ENCODE results near the gene CASP14.
"Not testable (repeated sequence)": the region's sequence is repeated elsewhere in the genome, so short reads cannot be mapped to it uniquely, and the experiment has no call there.

CASP14 gene

GRCh38 chr19:15048885-15049541, at the start of gene CASP14:
TSS of gene CASP14 (plus strand) at chr19:15049480. CDS start at chr19:15052252, 2,772 bp downstream.
- DNase-seq (ENCODE audit: low spot score): no peak

- no peak for DNase-seq (ENCODE audit: low spot score)
Measured at GRCh38 chr19:15008308-15008707, 41.0 kb upstream of the CASP14 start.

- DNase-seq (ENCODE audit: low spot score): no peak
Measured at GRCh38 chr19:15010501-15011300, 38.6 kb upstream of the CASP14 start.

DNA sequence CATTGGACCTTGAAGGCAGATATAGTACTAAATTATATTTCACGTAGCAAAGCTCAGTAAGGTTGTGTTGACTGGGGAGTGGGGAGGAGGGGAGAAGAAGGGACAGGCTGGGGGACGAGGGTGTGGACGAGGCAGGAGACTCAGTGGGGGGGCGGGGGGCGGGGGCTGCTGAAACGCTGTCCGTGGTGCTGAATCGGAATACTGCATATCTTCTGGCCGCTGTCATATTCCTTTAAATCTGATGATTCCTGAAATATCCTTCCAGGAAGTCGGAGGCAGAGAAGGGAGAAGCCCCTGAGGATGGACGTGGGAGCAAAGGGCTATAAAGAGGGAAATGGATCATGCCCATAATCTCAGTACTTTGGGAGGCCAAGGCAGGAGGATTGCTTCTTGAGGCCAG, 34.7 kb upstream of the CASP14 start:
- DNase-seq (ENCODE audit: low spot score): no peak

DNA sequence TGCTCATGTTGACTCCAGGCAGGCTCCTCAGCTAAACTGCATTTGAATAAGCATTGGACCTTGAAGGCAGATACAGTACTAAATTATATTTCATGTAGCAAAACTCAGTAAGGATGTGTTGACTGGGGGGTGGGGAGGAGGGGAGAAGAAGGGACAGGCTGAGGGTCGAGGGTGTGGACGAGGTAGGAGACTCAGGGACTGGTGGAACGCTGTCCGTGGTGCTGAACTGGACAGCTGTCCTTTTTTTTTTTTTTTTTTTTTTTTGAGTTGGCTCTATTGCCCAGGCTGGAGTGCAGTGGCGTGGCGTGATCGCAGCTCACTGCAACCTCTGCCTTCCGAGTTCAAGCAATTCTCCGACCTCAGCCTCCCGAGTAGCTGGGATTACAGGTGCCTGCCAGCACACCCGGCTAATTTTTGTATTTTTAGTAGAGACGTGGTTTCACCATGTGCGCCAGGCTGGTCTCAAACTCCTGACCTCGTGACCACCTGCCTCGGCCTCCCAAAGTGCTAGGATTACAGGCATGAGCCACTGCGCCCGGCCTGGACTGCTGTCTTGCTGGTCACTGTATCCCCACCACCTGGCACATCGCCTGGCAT, 33.2 kb upstream of the CASP14 start:
- DNase-seq (ENCODE audit: low spot score): no peak

DNA sequence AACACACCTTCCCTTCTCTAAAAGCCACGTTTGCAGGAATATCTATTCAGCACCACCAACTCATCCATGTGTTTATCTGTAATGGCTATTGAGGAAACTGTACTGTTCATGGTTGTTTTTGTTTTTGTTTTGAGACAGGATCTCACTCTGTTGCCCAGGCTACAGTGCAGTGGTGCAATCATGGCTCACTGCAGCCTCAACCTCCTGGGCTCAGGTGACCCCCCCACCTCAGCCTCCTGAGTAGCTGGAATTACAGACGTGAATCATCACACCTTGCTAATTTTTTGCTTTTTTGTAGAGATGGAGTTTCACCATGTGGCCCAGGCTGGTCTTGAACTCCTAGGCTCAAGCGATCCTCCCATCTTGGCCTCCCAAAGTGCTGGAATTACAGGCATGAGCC, 30.4 kb upstream of the CASP14 start:
- DNase-seq (ENCODE audit: low spot score): not testable (repeated sequence)

DNA sequence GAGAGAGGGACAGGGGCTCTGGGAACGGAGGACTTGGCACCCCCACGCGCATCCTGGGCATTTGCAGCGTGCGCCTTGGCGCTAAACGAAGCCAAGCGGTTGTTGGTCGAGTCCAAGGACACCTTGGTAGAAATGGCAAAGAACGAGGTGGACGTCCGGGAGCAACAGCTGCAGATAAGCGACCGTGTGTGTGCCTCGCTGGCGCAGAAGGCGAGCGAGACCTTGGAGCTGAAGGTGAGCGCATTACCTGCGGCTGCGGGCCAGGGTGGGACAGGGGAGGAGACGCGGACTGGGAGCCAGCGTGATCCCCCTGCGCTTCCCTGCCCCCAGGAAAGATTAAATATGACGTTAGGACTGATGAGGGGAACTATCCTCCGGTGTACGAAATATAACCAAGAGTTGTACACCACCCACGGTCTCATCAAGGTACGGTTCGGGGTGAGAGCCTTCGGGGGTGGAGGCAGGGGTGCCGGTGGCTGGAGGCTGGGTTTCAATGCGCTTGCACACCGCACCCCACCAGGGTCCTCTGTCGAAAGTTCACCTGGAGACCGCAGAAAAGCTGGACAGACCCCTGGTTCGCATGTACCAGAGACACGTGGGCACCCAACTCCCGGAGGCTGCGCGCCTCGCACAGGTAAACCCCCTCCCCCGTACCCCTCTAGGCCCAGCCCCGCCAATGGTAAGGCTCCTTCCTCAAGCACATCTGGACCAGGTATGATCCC, 27.8 kb upstream of the CASP14 start:
- no peak for DNase-seq (ENCODE audit: low spot score)

GRCh38 chr19:15022752-15023151, 26.5 kb upstream of the CASP14 start:
- DNase-seq (ENCODE audit: low spot score): no peak

DNA sequence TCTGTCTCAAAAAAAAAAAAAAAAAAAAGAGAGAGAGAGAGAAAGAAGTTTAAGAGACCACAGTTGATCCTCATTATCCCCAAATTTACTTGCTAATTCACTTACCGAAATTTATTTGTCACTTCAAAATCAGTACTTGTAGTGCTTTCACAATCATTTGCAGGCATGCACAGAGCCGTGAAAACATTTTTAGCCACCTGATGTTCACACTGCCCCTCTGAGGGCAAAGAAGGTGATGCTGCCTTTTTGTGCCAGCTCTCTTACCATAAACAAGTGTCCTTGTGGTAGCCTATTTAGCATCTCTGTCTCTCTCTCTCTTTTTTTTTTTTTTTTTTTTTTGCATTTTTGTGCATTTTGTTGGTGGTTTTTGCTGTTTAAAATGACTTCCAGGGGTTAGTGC, 24.1 kb upstream of the CASP14 start:
- DNase-seq (ENCODE audit: low spot score): no peak

GRCh38 chr19:15028490-15028889, 20.8 kb upstream of the CASP14 start:
- no peak for DNase-seq (ENCODE audit: low spot score)

GRCh38 chr19:15031675-15032074, 17.6 kb upstream of the CASP14 start:
- DNase-seq (ENCODE audit: low spot score): no peak

DNA sequence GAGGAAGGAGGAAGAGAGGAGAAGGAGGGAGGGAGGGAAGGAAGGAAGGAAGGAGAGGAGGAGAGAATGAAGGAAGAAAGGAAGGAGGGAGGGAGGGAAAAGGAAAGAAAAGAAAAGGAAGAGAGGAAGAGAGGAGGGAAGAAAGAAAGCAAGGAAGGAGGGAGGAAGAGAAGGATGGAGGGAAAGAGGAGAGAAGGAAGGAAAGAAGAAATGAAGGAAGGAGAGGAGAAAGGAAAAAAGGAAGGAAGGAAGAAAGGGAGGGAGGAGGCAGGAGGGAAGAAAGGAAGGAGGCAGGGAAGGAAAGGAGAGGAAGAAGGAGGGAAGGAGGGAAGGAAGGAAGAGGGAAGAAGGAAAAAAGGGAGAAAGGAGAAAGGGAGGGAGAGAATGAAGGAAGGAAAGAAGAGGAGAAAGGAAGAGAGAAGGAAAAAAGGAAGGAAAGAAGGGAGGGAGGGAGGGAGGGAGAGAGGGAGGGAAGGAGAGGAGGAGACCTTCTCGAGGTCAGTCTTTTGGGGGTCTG, 13.4 kb upstream of the CASP14 start:
- DNase-seq (ENCODE audit: low spot score): no peak

GRCh38 chr19:15037586-15037985, 11.7 kb upstream of the CASP14 start:
- DNase-seq (ENCODE audit: low spot score): no peak

- no peak for DNase-seq (ENCODE audit: low spot score)
Measured at GRCh38 chr19:15038294-15038693, 11.0 kb upstream of the CASP14 start.

DNA sequence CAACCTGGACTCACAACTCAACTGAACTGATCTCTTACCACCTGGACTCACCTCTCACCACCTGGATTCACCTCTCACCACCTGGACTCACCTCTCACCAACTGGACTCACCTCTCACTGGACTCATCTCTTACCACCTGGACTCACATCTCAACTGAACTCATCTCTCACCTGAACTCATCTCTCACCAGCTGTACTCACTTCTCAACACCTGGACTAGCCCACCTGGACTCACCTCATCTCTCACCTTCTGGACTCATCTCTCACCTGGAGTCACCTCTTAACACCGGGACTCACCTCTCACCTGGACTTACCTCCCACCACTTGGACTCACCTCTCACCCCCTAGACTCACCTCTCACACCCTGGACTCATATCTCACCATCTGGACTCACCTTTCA, 7.3 kb upstream of the CASP14 start:
- DNase-seq (ENCODE audit: low spot score): no peak

DNA sequence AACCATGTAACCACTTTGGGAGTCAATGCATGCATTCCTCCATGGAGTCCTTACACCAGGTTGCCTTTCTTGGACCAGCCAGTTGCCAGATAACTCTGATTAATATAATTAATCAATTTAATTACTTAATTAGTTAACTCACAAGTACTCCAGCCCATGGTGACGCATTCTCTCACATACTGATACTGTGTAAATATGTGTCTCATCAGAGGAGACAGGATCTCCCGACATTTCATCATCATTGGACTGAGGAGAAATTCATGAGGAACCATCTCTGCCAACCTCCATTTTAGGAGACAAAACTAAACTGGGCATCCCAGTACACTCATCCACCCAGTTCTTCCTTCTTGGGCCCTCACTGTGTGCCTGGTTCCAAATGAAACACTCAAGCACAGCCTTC, 6.5 kb upstream of the CASP14 start:
- no peak for DNase-seq (ENCODE audit: low spot score)

DNA sequence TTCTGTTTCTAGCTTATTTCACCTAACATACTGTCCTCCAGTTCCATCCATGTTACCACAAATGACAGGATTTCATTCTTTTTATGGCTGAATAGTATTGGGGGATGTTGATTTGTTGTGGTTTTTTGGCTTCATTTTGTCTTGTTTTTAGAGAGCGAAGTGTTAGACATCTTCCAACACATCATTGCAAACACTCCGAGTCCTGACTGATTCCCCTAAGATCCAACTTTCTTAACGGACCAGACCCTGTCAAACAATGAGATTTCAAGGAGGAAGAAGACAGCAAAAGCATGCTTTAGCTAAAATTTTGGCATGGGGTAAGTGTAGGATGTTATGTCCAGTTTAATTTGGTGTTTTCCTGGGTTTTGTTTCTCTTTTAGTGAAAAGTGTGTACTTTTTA, 3.8 kb upstream of the CASP14 start:
- DNase-seq (ENCODE audit: low spot score): no peak

GRCh38 chr19:15047680-15048079, 1.6 kb upstream of the CASP14 start:
- no peak for DNase-seq (ENCODE audit: low spot score)

GRCh38 chr19:15048128-15048527, 1.2 kb upstream of the CASP14 start:
- DNase-seq (ENCODE audit: low spot score): no peak

- DNase-seq (ENCODE audit: low spot score): no peak
Measured at GRCh38 chr19:15050639-15051038, 1.4 kb downstream of the CASP14 start.

DNA sequence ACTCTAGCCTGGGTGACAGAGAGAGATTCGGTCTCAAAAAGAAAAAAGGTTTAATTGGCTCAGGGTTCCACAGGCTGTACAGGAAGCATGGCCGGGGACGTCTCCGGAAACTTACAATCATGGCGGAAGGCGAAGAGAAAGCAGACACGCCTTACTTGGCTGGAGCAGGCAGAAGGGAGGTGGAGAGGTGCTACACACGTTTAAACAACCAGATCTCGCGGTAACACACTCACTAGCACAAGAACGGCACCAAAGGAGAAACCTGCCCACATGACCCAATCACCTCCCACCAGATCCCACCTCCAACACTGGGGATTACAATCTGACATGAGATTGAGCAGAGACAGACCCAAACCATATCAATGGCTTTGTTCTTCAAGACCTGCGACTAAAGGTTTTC, 12.8 kb downstream of the CASP14 start:
- no peak for DNase-seq (ENCODE audit: low spot score)

GRCh38 chr19:15070386-15070785, 21.1 kb downstream of the CASP14 start:
- DNase-seq (ENCODE audit: low spot score): not testable (repeated sequence)

All from AG20443 (cell line).